HEK293 (cell line): ENCODE data around the gene RORB.

Experiments used
- CTCF ChIA-PET: fragments of 350-600 bp; formaldehyde crosslinking; extraction: SDS; loops from one replicate; lab custom pipeline; 2021; ENCODE audit warnings: antibody characterized with exemption; lab: Yijun Ruan, JAX
- POLR2A ChIA-PET: fragments of 300-600 bp; formaldehyde crosslinking; extraction: SDS; loops from one replicate; lab custom pipeline; 2020; ENCODE audit warnings: antibody characterized with exemption, inconsistent platforms; lab: Yijun Ruan, JAX
- H3K27ac ChIP-seq: fragments of 200-500 bp; sonication (Bioruptor generic); 2 replicates; pipeline ENCODE4 v1.5.1; 2014; ENCODE audit warnings: low read depth, low read length, control low read depth, inconsistent platforms; ENCODE audit errors: extremely low read depth
- H3K36me3 ChIP-seq, 2 experiments: fragments of 200-500 bp in 1 of 2; sonication (Bioruptor generic) in 1 of 2; 1 replicate in 1 of 2; 2 replicates in 1 of 2; pipeline ENCODE4 v1.5.1; 2014 to 2017; ENCODE audit warnings: inconsistent platforms in 2 of 2, low read length in 2 of 2; ENCODE audit not compliant: control insufficient read depth in 2 of 2, insufficient read depth in 1 of 2
- H3K4me1 ChIP-seq: fragments of 200-500 bp; sonication (Bioruptor generic); 2 replicates; pipeline ENCODE4 v1.5.1; 2014; ENCODE audit warnings: mild to moderate bottlenecking, low read length, inconsistent platforms; ENCODE audit not compliant: control insufficient read depth, insufficient read depth
- H3K4me3 ChIP-seq: 2 replicates; pipeline ENCODE4 v1.5.1; 2011; ENCODE audit warnings: low read depth, mild to moderate bottlenecking, control low read depth, low read length, moderate library complexity
- H3K9me3 ChIP-seq: fragments of 200-500 bp; sonication (Bioruptor generic); 2 replicates; pipeline ENCODE4 v1.5.1; 2014; ENCODE audit warnings: low read depth, low read length, inconsistent platforms; ENCODE audit not compliant: control insufficient read depth, insufficient read depth
- GLIS1 ChIP-seq: fragments of 450-650 bp; formaldehyde crosslinking; IDR thresholded peaks from 2 replicates; pipeline ENCODE4 v1.5.1; 2016; ENCODE audit warnings: missing biosample characterization, missing genetic modification characterization
- GLIS2 ChIP-seq: fragments of 450-650 bp; formaldehyde crosslinking; IDR thresholded peaks from 2 replicates; pipeline ENCODE4 v1.5.1; 2016; ENCODE audit warnings: missing biosample characterization, missing genetic modification characterization
- HOXC10 ChIP-seq: sonication (generic); formaldehyde crosslinking; IDR thresholded peaks from 2 replicates; pipeline ENCODE4 v1.8.1; 2023; ENCODE audit warnings: mild to moderate bottlenecking, missing genetic modification reagents
- HOXD13 ChIP-seq: sonication (generic); formaldehyde crosslinking; IDR thresholded peaks from 2 replicates; pipeline ENCODE4 v1.8.0; 2022; ENCODE audit warnings: missing genetic modification reagents, borderline replicate concordance
- KLF1 ChIP-seq: fragments of 450-650 bp; formaldehyde crosslinking; IDR thresholded peaks from 2 replicates; pipeline ENCODE4 v1.5.1; 2016; ENCODE audit warnings: missing biosample characterization, missing genetic modification characterization
- KLF10 ChIP-seq: fragments of 450-650 bp; IDR thresholded peaks from 2 replicates; pipeline ENCODE4 v1.5.1; 2018; ENCODE audit warnings: missing biosample characterization, mild to moderate bottlenecking, missing genetic modification characterization
- MYNN ChIP-seq: fragments of 450-650 bp; formaldehyde crosslinking; IDR thresholded peaks from 2 replicates; pipeline ENCODE4 v1.5.1; 2016; ENCODE audit warnings: missing biosample characterization, missing genetic modification characterization, borderline replicate concordance
- PATZ1 ChIP-seq: fragments of 450-650 bp; formaldehyde crosslinking; IDR thresholded peaks from 2 replicates; pipeline ENCODE4 v1.5.1; 2016; ENCODE audit warnings: missing biosample characterization, missing genetic modification characterization
- SCRT1 ChIP-seq: fragments of 450-650 bp; formaldehyde crosslinking; IDR thresholded peaks from 2 replicates; pipeline ENCODE4 v1.5.1; 2016; ENCODE audit warnings: missing biosample characterization, missing genetic modification characterization, borderline replicate concordance
- SP2 ChIP-seq: fragments of 450-650 bp; formaldehyde crosslinking; IDR thresholded peaks from 2 replicates; pipeline ENCODE4 v1.5.1; 2016; ENCODE audit warnings: missing biosample characterization, missing genetic modification characterization
- ZBTB17 ChIP-seq: fragments of 450-650 bp; formaldehyde crosslinking; IDR thresholded peaks from 2 replicates; pipeline ENCODE4 v1.5.1; 2016; ENCODE audit warnings: missing biosample characterization, missing genetic modification characterization
- ZBTB8A ChIP-seq: fragments of 450-650 bp; formaldehyde crosslinking; IDR thresholded peaks from 2 replicates; pipeline ENCODE4 v1.5.1; 2016; ENCODE audit warnings: missing biosample characterization, missing genetic modification characterization
- ZNF10 ChIP-seq: fragments of 450-650 bp; formaldehyde crosslinking; IDR thresholded peaks from 2 replicates; pipeline ENCODE4 v1.5.1; 2017; ENCODE audit warnings: missing biosample characterization, missing genetic modification characterization
- ZNF112 ChIP-seq: fragments of 450-650 bp; formaldehyde crosslinking; IDR thresholded peaks from 2 replicates; pipeline ENCODE4 v1.5.0; 2017; ENCODE audit warnings: missing biosample characterization, missing genetic modification characterization
- ZNF174 ChIP-seq: fragments of 450-650 bp; formaldehyde crosslinking; IDR thresholded peaks from 2 replicates; pipeline ENCODE4 v1.5.0; 2017; ENCODE audit warnings: missing biosample characterization, mild to moderate bottlenecking, missing genetic modification characterization
- ZNF175 ChIP-seq: fragments of 450-650 bp; formaldehyde crosslinking; IDR thresholded peaks from 2 replicates; pipeline ENCODE4 v1.5.1; 2016; ENCODE audit warnings: missing biosample characterization, missing genetic modification characterization
- ZNF274 ChIP-seq, 2 experiments: fragments of 200-500 bp in 1 of 2; fragments of 450-650 bp in 1 of 2; sonication (Bioruptor generic) in 1 of 2; formaldehyde crosslinking in 1 of 2; IDR thresholded peaks; 2 replicates each; pipeline versions ENCODE4 v1.5.1 to v1.6.1; 2014 to 2016; ENCODE audit warnings: borderline replicate concordance in 1 of 2, inconsistent platforms in 1 of 2, low read length in 1 of 2, missing biosample characterization in 1 of 2, missing genetic modification characterization in 1 of 2
- ZNF292 ChIP-seq: fragments of 450-650 bp; formaldehyde crosslinking; IDR thresholded peaks from 2 replicates; pipeline ENCODE4 v1.5.1; 2016; ENCODE audit warnings: low read depth, missing biosample characterization, missing genetic modification characterization, borderline replicate concordance
- ZNF302 ChIP-seq: fragments of 450-650 bp; formaldehyde crosslinking; IDR thresholded peaks from 2 replicates; pipeline ENCODE4 v1.5.1; 2016; ENCODE audit warnings: missing biosample characterization, missing genetic modification characterization, low read depth
- ZNF391 ChIP-seq: fragments of 450-650 bp; formaldehyde crosslinking; IDR thresholded peaks from 2 replicates; pipeline ENCODE4 v1.5.1; 2016; ENCODE audit warnings: low read depth, missing biosample characterization, missing genetic modification characterization, borderline replicate concordance
- ZNF394 ChIP-seq: fragments of 450-650 bp; formaldehyde crosslinking; IDR thresholded peaks from 2 replicates; pipeline ENCODE4 v1.5.1; 2016; ENCODE audit warnings: missing biosample characterization, missing genetic modification characterization, mild to moderate bottlenecking, moderate library complexity, borderline replicate concordance
- ZNF529 ChIP-seq: fragments of 450-650 bp; formaldehyde crosslinking; IDR thresholded peaks from 2 replicates; pipeline ENCODE4 v1.5.1; 2017; ENCODE audit warnings: missing genetic modification characterization, missing biosample characterization; ENCODE audit not compliant: insufficient replicate concordance
- ZNF544 ChIP-seq: fragments of 450-650 bp; formaldehyde crosslinking; IDR thresholded peaks from 2 replicates; pipeline ENCODE4 v1.5.0; 2017; ENCODE audit warnings: missing biosample characterization, missing genetic modification characterization
- ZNF561 ChIP-seq: fragments of 450-650 bp; IDR thresholded peaks from 2 replicates; pipeline ENCODE4 v1.5.1; 2018; ENCODE audit warnings: missing biosample characterization, missing genetic modification characterization, borderline replicate concordance
- ZNF571 ChIP-seq: fragments of 450-650 bp; formaldehyde crosslinking; IDR thresholded peaks from 2 replicates; pipeline ENCODE4 v1.5.0; 2017; ENCODE audit warnings: missing biosample characterization, missing genetic modification characterization
- ZNF660 ChIP-seq: fragments of 450-650 bp; IDR thresholded peaks from 2 replicates; pipeline ENCODE4 v1.5.1; 2018; ENCODE audit warnings: missing biosample characterization, mild to moderate bottlenecking, missing genetic modification characterization
- ZNF670 ChIP-seq: fragments of 450-650 bp; formaldehyde crosslinking; IDR thresholded peaks from 2 replicates; pipeline ENCODE4 v1.5.1; 2016; ENCODE audit warnings: missing biosample characterization, missing genetic modification characterization, low read depth
- ZNF707 ChIP-seq: fragments of 450-650 bp; formaldehyde crosslinking; IDR thresholded peaks from 2 replicates; pipeline ENCODE4 v1.5.1; 2016; ENCODE audit warnings: missing biosample characterization, missing genetic modification characterization
- ZNF768 ChIP-seq: fragments of 450-650 bp; formaldehyde crosslinking; IDR thresholded peaks from 2 replicates; pipeline ENCODE4 v1.5.1; 2018; ENCODE audit warnings: missing biosample characterization, mild to moderate bottlenecking, missing genetic modification characterization
- ZNF785 ChIP-seq: fragments of 450-650 bp; formaldehyde crosslinking; IDR thresholded peaks from 2 replicates; pipeline ENCODE4 v1.5.1; 2016; ENCODE audit warnings: missing biosample characterization, missing genetic modification characterization
- ZNF791 ChIP-seq: fragments of 450-650 bp; formaldehyde crosslinking; IDR thresholded peaks from 2 replicates; pipeline ENCODE4 v1.5.1; 2016; ENCODE audit warnings: missing biosample characterization, missing genetic modification characterization
- ZSCAN5A ChIP-seq: fragments of 450-650 bp; formaldehyde crosslinking; IDR thresholded peaks from 2 replicates; pipeline ENCODE4 v1.5.1; 2016; ENCODE audit warnings: missing biosample characterization, missing genetic modification characterization
- ZXDB ChIP-seq: fragments of 450-650 bp; formaldehyde crosslinking; IDR thresholded peaks from 2 replicates; pipeline ENCODE4 v1.5.1; 2016; ENCODE audit warnings: missing biosample characterization, missing genetic modification characterization

Gene RORB

GRCh38 chr9:74533253-74533652 lies 36.1 kb downstream of the RORB start:
- H3K4me1 ChIP-seq: no peaks in the 10 kb centered on the region
- TF ChIP-seq ZNF302 (tag by site-specific recombination) (no peak), ZNF274 (IDR thresholded peaks at IDR 0.05; ENCODE audit: low read length) (no peak), ZNF274 (tag by site-specific recombination; IDR thresholded peaks at IDR 0.05; ENCODE audit: borderline replicate concordance) (no peak)
- CTCF ChIA-PET: interaction anchor here (0.6 to 0.8 kb wide), 2 partner anchors 9 to 95 kb away, joined by 3 to 4 read pairs; no protein-coding TSS in a partner anchor
- no peak overlapping the region for H3K4me3 ChIP-seq
- no peaks in the 10 kb centered on the region for H3K9me3 ChIP-seq
- H3K27ac ChIP-seq: no peak overlapping the region
- no peaks in the 10 kb centered on the region for H3K36me3 ChIP-seq
- POLR2A ChIA-PET: no interaction called here

- H3K4me3 ChIP-seq: no peak overlapping the region
- no peak overlapping the region for H3K27ac ChIP-seq
- ChIA-PET POLR2A (no interaction called here), CTCF (no interaction called here)
- H3K36me3 ChIP-seq: no peaks in the 10 kb centered on the region
- no peaks in the 10 kb centered on the region for H3K4me1 ChIP-seq
- TF ChIP-seq ZNF529 (no peak), KLF1 (tag by site-specific recombination) (no peak), MYNN (tag by site-specific recombination) (no peak), ZNF791 (tag by site-specific recombination) (no peak), ZNF670 (tag by site-specific recombination) (no peak), ZNF571 (no peak), HOXD13 (CRISPR knock-in tag) (no peak), ZNF660 (tag by site-specific recombination) (no peak), ZNF544 (tag by site-specific recombination) (no peak), ZNF10 (tag by site-specific recombination) (no peak), ZNF785 (no peak), ZSCAN5A (tag by site-specific recombination) (no peak), ZNF292 (tag by site-specific recombination) (no peak), PATZ1 (tag by site-specific recombination) (no peak), SP2 (tag by site-specific recombination) (no peak), ZNF561 (no peak), ZBTB8A (tag by site-specific recombination) (no peak), ZNF394 (no peak), GLIS2 (tag by site-specific recombination) (no peak)
- TF ChIP-seq, all 188 proteins: peak for 0
- H3K9me3 ChIP-seq: no peaks in the 10 kb centered on the region
These were observed 37.7 kb downstream of the RORB start for GRCh38 chr9:74534841-74535240.

GRCh38 chr9:74543145-74543544 lies 46.0 kb downstream of the RORB start:
- no peak overlapping the region for H3K4me3 ChIP-seq
- POLR2A ChIA-PET: no interaction called here
- no peak overlapping the region for H3K27ac ChIP-seq
- no peaks in the 10 kb centered on the region for H3K9me3 ChIP-seq
- CTCF ChIA-PET: no interaction called here
- no peaks in the 10 kb centered on the region for H3K4me1 ChIP-seq
- no peaks in the 10 kb centered on the region for H3K36me3 ChIP-seq
- TF ChIP-seq HOXC10 (CRISPR knock-in tag) (no peak), SCRT1 (tag by site-specific recombination) (no peak), ZNF561 (no peak), ZNF768 (tag by site-specific recombination) (no peak), ZNF175 (tag by site-specific recombination) (no peak), ZNF112 (no peak), ZNF571 (no peak), ZNF707 (tag by site-specific recombination) (no peak), ZNF391 (tag by site-specific recombination) (no peak), ZBTB17 (tag by site-specific recombination) (no peak), GLIS1 (no peak), ZBTB8A (tag by site-specific recombination) (no peak), ZXDB (tag by site-specific recombination) (no peak), KLF10 (tag by site-specific recombination) (no peak), ZNF174 (tag by site-specific recombination) (no peak)
